ENCODE measurements around the gene CPXM2. TPM values are rescaled to one million over a fixed set of nuclear protein-coding genes. Genes with fewer than 3 reads are reported as not detected.

CPXM2 gene
- total RNA-seq, 1 experiment from 2014 or later, result not detected

GRCh38 chr10:123800289-123800688 is 91.3 kb downstream of the CPXM2 start:
- no peaks in the 10 kb centered on the region for H3K27me3 ChIP-seq (ENCODE audit: control insufficient read depth, insufficient read depth, low read length)
- no peak for DNase-seq (ENCODE audit: low read depth, low spot score)
- ChIA-PET POLR2A (no interaction called here), CTCF (interaction anchor here (0.7 kb wide), 1 partner anchor 46 kb away, joined by 8 read pairs; no protein-coding TSS in a partner anchor)
- H3K4me3 ChIP-seq (ENCODE audit: low read depth in 2 of 2, low read length in 2 of 2), result no peak overlapping the region
- no peaks in the 10 kb centered on the region for H3K36me3 ChIP-seq (ENCODE audit: control insufficient read depth, insufficient read depth, low read length)
- intact Hi-C loops (cut with micrococcal nuclease; ENCODE audit: unreplicated experiment) (no loop called here), in situ Hi-C loops (cut with HindIII; ENCODE audit: low pct_unique_long_range_greater_than_20kb, low sequenced_read_pairs) (no loop called here)
- no peaks in the 10 kb centered on the region for H3K4me1 ChIP-seq (ENCODE audit: control insufficient read depth, insufficient read depth, low read length)
- no peak for ATAC-seq
- BruUV-seq (replicated peaks), result no TSS peak
- no peak overlapping the region for H3K27ac ChIP-seq (ENCODE audit: low read length)
- no peak for TF ChIP-seq SIN3A (IDR thresholded peaks at IDR 0.05; ENCODE audit: borderline replicate concordance, insufficient read depth, low read depth, low read length)
- no peak for TF ChIP-seq POLR2AphosphoS5 (IDR thresholded peaks at IDR 0.05; ENCODE audit: low read depth, low read length)
- H3K9me3 ChIP-seq (ENCODE audit: control insufficient read depth, insufficient read depth, low read depth, low read length), result no peaks in the 10 kb centered on the region

DNA sequence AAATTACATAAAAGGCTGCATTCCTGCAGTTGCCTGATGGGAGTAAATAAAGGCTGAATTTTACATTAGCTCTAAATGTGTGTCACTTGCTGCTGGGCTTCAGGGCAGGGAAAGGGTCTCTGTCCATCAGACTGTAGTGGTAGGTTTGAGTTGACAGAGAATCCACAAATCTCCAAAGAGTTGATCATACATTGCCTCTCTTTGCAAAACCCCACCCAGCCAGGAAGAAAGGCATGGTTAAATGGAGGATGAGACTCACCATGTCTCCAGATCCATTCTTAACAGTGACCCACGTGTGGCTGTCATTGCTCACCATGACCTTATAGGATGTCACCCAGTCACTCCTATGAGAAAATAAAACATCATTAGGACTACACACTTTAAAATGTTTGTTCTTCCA is 92.8 kb downstream of the CPXM2 start:
- DNase-seq (ENCODE audit: low read depth, low spot score) (no peak), ATAC-seq (no peak)
- ChIA-PET CTCF (no interaction called here), POLR2A (no interaction called here)
- no peak overlapping the region for H3K4me3 ChIP-seq (ENCODE audit: low read depth in 2 of 2, low read length in 2 of 2)
- H3K4me1 ChIP-seq (ENCODE audit: control insufficient read depth, insufficient read depth, low read length), result no peaks in the 10 kb centered on the region
- H3K27me3 ChIP-seq (ENCODE audit: control insufficient read depth, insufficient read depth, low read length), result no peaks in the 10 kb centered on the region
- BruUV-seq (replicated peaks), result no TSS peak
- TF ChIP-seq, protein P1, sequence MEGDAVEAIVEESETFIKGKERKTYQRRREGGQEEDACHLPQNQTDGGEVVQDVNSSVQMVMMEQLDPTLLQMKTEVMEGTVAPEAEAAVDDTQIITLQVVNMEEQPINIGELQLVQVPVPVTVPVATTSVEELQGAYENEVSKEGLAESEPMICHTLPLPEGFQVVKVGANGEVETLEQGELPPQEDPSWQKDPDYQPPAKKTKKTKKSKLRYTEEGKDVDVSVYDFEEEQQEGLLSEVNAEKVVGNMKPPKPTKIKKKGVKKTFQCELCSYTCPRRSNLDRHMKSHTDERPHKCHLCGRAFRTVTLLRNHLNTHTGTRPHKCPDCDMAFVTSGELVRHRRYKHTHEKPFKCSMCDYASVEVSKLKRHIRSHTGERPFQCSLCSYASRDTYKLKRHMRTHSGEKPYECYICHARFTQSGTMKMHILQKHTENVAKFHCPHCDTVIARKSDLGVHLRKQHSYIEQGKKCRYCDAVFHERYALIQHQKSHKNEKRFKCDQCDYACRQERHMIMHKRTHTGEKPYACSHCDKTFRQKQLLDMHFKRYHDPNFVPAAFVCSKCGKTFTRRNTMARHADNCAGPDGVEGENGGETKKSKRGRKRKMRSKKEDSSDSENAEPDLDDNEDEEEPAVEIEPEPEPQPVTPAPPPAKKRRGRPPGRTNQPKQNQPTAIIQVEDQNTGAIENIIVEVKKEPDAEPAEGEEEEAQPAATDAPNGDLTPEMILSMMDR (IDR thresholded peaks at IDR 0.05), result no peak
- no peak for TF ChIP-seq SIN3A (IDR thresholded peaks at IDR 0.05; ENCODE audit: borderline replicate concordance, insufficient read depth, low read depth, low read length)
- no peak for TF ChIP-seq TCF7L2 (IDR thresholded peaks at IDR 0.05; ENCODE audit: low read depth, low read length)
- TF ChIP-seq POLR2AphosphoS5 (IDR thresholded peaks at IDR 0.05; ENCODE audit: low read depth, low read length), result no peak
- TF ChIP-seq REST (IDR thresholded peaks at IDR 0.05; ENCODE audit: insufficient read depth in 1 of 2, low read depth in 2 of 2, low read length in 1 of 2), result no peak
- intact Hi-C loops (cut with micrococcal nuclease; ENCODE audit: unreplicated experiment), result no loop called here
- H3K9me3 ChIP-seq (ENCODE audit: control insufficient read depth, insufficient read depth, low read depth, low read length), result no peaks in the 10 kb centered on the region
- in situ Hi-C loops (cut with HindIII; ENCODE audit: low pct_unique_long_range_greater_than_20kb, low sequenced_read_pairs), result no loop called here
- H3K27ac ChIP-seq (ENCODE audit: low read length), result no peak overlapping the region
- no peaks in the 10 kb centered on the region for H3K36me3 ChIP-seq (ENCODE audit: control insufficient read depth, insufficient read depth, low read length)

GRCh38 chr10:123797813-123798212 is 93.8 kb downstream of the CPXM2 start:
- no peaks in the 10 kb centered on the region for H3K4me1 ChIP-seq (ENCODE audit: control insufficient read depth, insufficient read depth, low read length)
- intact Hi-C loops (cut with micrococcal nuclease; ENCODE audit: unreplicated experiment) (no loop called here), in situ Hi-C loops (cut with HindIII; ENCODE audit: low pct_unique_long_range_greater_than_20kb, low sequenced_read_pairs) (no loop called here)
- CTCF ChIA-PET, result interaction anchor here (0.7 kb wide), 1 partner anchor 239 kb away, joined by 5 read pairs; no protein-coding TSS in a partner anchor
- DNase-seq (ENCODE audit: low read depth, low spot score) (no peak), ATAC-seq (no peak)
- H3K4me3 ChIP-seq (ENCODE audit: low read depth in 2 of 2, low read length in 2 of 2), result no peak overlapping the region
- no peaks in the 10 kb centered on the region for H3K36me3 ChIP-seq (ENCODE audit: control insufficient read depth, insufficient read depth, low read length)
- no TSS peak for BruUV-seq (replicated peaks)
- no peaks in the 10 kb centered on the region for H3K9me3 ChIP-seq (ENCODE audit: control insufficient read depth, insufficient read depth, low read depth, low read length)
- no peaks in the 10 kb centered on the region for H3K27me3 ChIP-seq (ENCODE audit: control insufficient read depth, insufficient read depth, low read length)
- POLR2A ChIA-PET, result interaction anchor here (0.7 kb wide), 1 partner anchor 644 kb away, joined by 7 read pairs; no protein-coding TSS in a partner anchor
- no peak overlapping the region for H3K27ac ChIP-seq (ENCODE audit: low read length)
- TF ChIP-seq, protein P1 (IDR thresholded peaks at IDR 0.05), result no peak
- no peak for TF ChIP-seq POLR2AphosphoS5 (IDR thresholded peaks at IDR 0.05; ENCODE audit: low read depth, low read length)
- no peak for TF ChIP-seq REST (IDR thresholded peaks at IDR 0.05; ENCODE audit: insufficient read depth in 1 of 2, low read depth in 2 of 2, low read length in 1 of 2)
- no peak for TF ChIP-seq SIN3A (IDR thresholded peaks at IDR 0.05; ENCODE audit: borderline replicate concordance, insufficient read depth, low read depth, low read length)
- no peak for TF ChIP-seq TCF7L2 (IDR thresholded peaks at IDR 0.05; ENCODE audit: low read depth, low read length)

All from Panc1 (cell line).